ENCODE results near the gene SMIM11.

DNA sequence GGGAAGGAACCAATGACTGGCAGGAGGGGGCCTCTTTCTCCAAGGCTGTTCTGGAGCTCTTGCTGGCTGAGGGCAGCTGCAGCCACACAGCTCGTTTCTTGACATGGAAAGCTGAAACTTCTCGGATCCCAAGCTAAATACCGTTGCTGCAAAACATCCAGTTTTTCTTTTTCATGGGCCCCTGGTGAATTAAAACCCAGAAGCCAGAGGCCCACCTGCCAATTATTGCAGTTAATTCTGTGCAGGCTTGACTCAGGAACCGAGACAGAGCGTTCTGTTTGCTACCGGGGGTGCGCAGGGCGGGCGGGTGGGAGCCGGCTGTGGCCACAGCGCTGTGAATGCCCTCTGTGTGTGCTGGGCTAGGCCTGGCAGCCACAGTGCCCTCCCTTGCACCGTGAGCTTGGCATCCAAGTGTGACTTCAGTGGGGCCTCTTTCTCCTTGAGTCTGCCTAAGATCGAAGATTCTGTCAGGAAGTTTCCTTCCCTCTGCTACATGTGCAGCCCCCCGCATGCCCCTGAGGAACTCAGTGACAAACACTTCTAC lies 31.4 kb upstream of the SMIM11 start:
- TF ChIP-seq EZH2 (IDR thresholded peaks at IDR 0.05; ENCODE audit: low read length, missing control alignments), result no peak
- TF ChIP-seq, protein P1, sequence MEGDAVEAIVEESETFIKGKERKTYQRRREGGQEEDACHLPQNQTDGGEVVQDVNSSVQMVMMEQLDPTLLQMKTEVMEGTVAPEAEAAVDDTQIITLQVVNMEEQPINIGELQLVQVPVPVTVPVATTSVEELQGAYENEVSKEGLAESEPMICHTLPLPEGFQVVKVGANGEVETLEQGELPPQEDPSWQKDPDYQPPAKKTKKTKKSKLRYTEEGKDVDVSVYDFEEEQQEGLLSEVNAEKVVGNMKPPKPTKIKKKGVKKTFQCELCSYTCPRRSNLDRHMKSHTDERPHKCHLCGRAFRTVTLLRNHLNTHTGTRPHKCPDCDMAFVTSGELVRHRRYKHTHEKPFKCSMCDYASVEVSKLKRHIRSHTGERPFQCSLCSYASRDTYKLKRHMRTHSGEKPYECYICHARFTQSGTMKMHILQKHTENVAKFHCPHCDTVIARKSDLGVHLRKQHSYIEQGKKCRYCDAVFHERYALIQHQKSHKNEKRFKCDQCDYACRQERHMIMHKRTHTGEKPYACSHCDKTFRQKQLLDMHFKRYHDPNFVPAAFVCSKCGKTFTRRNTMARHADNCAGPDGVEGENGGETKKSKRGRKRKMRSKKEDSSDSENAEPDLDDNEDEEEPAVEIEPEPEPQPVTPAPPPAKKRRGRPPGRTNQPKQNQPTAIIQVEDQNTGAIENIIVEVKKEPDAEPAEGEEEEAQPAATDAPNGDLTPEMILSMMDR (conservative IDR thresholded peaks at IDR 0.05 in 1 of 2, IDR thresholded peaks at IDR 0.05 in 1 of 2; ENCODE audit: low read depth in 1 of 2, low read length in 2 of 2), result no peak

Measured in fibroblast of lung (primary cell).